ENCODE measurements around the gene TBC1D22A. TPM values are rescaled to one million over a fixed set of nuclear protein-coding genes. Genes with fewer than 3 reads are reported as not detected.

Gene TBC1D22A
- total and polyA plus RNA-seq, 2 experiments from 2014 or later: 9.6 to 13.3 TPM

GRCh38 chr22:47055073-47055355, 292.6 kb downstream of the TBC1D22A start:
- H3K4me3 ChIP-seq: no peak overlapping the region
- H2AFZ ChIP-seq: no peak overlapping the region
- DNase-seq (ENCODE audit: low spot score): no peak
- peaks cover 19% of the 10 kb centered on the region for H3K4me1 Mint-ChIP-seq
- no peak overlapping the region for H3K27ac ChIP-seq (ENCODE audit: low read depth)
- no peaks in the 10 kb centered on the region; the same call in 1 of the 3 replicates for H3K36me3 Mint-ChIP-seq (ENCODE audit: low read depth)
- no peaks in the 10 kb centered on the region for H3K9me2 ChIP-seq (ENCODE audit: insufficient read depth)
- H3F3A ChIP-seq (replicated peaks; ENCODE audit: low read depth): no peaks in the 10 kb centered on the region
- H3K4me1 ChIP-seq (ENCODE audit: insufficient read depth): no peaks in the 10 kb centered on the region
- peaks cover 7% of the 10 kb centered on the region for H3K27me3 Mint-ChIP-seq (ENCODE audit: insufficient read depth, low read depth, poor library complexity)
- H3K36me3 ChIP-seq (ENCODE audit: insufficient read depth): no peaks in the 10 kb centered on the region
- H4K20me1 ChIP-seq (replicated peaks; ENCODE audit: insufficient read depth): no peaks in the 10 kb centered on the region
- TF ChIP-seq EZH2 (IDR thresholded peaks at IDR 0.05; ENCODE audit: low read depth, unreplicated experiment) (no peak), ZNF462 (CRISPR knock-in tag; IDR thresholded peaks at IDR 0.05) (no peak), STAT1 (IDR thresholded peaks at IDR 0.05; ENCODE audit: unreplicated experiment) (no peak), POLR2AphosphoS5 (IDR thresholded peaks at IDR 0.05; ENCODE audit: low read depth) (no peak), ZNF331 (CRISPR knock-in tag; IDR thresholded peaks at IDR 0.05; ENCODE audit: low read depth) (no peak), EZH2phosphoT487 (IDR thresholded peaks at IDR 0.05; ENCODE audit: unreplicated experiment) (no peak), CREB1 (CRISPR knock-in tag; IDR thresholded peaks at IDR 0.05; ENCODE audit: low read depth) (no peak)
- H3K27me3 ChIP-seq (ENCODE audit: insufficient read depth): no peaks in the 10 kb centered on the region
- no peak overlapping the region for H3K4me3 Mint-ChIP-seq
- no peak for ATAC-seq
- H3K79me2 ChIP-seq (replicated peaks; ENCODE audit: insufficient read depth): no peaks in the 10 kb centered on the region
- no peak overlapping the region for H3K4me2 ChIP-seq
- H3K9me3 Mint-ChIP-seq: no peaks in the 10 kb centered on the region
- 0 out of 2 replicates have a peak overlapping the region, but pooled peaks have one; percentile 26 for H3K27ac Mint-ChIP-seq

- DNase-seq (ENCODE audit: low spot score) (no peak), ATAC-seq (no peak)
- H3K9me2 ChIP-seq (ENCODE audit: insufficient read depth): no peaks in the 10 kb centered on the region
- Mint-ChIP-seq H3K27me3 (ENCODE audit: insufficient read depth, low read depth, poor library complexity) (peaks cover 7% of the 10 kb centered on the region), H3K4me1 (peaks cover 16% of the 10 kb centered on the region), H3K27ac (no peak overlapping the region; the same call in 1 of the 2 replicates), H3K36me3 (ENCODE audit: low read depth) (no peaks in the 10 kb centered on the region; the same call in 1 of the 3 replicates), H3K4me3 (no peak overlapping the region), H3K9me3 (no peaks in the 10 kb centered on the region)
- H3K4me3 ChIP-seq: no peak overlapping the region
- no peak overlapping the region for H3K4me2 ChIP-seq
- H3F3A ChIP-seq (replicated peaks; ENCODE audit: low read depth): no peaks in the 10 kb centered on the region
- no peaks in the 10 kb centered on the region for H3K79me2 ChIP-seq (replicated peaks; ENCODE audit: insufficient read depth)
- H2AFZ ChIP-seq: no peak overlapping the region
- no peaks in the 10 kb centered on the region for H3K4me1 ChIP-seq (ENCODE audit: insufficient read depth)
- H4K20me1 ChIP-seq (replicated peaks; ENCODE audit: insufficient read depth): no peaks in the 10 kb centered on the region
- no peaks in the 10 kb centered on the region for H3K36me3 ChIP-seq (ENCODE audit: insufficient read depth)
- H3K27me3 ChIP-seq (ENCODE audit: insufficient read depth): no peaks in the 10 kb centered on the region
- H3K27ac ChIP-seq (ENCODE audit: low read depth): no peak overlapping the region
- TF ChIP-seq REST (IDR thresholded peaks at IDR 0.05; ENCODE audit: unreplicated experiment): no peak
These were observed 293.0 kb downstream of the TBC1D22A start for GRCh38 chr22:47055461-47055860.
